Keratinocyte (primary cell): ENCODE data around the gene CXCL10.

ENCODE experiments used
- EZH2 ChIP-seq: IDR thresholded peaks from one replicate; pipeline ENCODE4 v1.6.1; 2012; ENCODE audit warnings: inconsistent platforms, mild to moderate bottlenecking, low read length, moderate library complexity
- TF ChIP-seq, protein P1 (sequence below), 3 experiments: IDR thresholded peaks in 1 of 3; conservative IDR thresholded peaks in 1 of 3; optimal IDR thresholded peaks in 1 of 3; 2 replicates in 2 of 3; 3 replicates in 1 of 3; pipeline versions ENCODE3 to v1.5.1; 2011; ENCODE audit warnings: low read length in 3 of 3, mild to moderate bottlenecking in 3 of 3, moderate library complexity in 2 of 3, control low read depth in 1 of 3, inconsistent platforms in 1 of 3; ENCODE audit not compliant: insufficient read depth in 2 of 3; ENCODE audit errors: extremely low read depth in 1 of 3

DNA sequence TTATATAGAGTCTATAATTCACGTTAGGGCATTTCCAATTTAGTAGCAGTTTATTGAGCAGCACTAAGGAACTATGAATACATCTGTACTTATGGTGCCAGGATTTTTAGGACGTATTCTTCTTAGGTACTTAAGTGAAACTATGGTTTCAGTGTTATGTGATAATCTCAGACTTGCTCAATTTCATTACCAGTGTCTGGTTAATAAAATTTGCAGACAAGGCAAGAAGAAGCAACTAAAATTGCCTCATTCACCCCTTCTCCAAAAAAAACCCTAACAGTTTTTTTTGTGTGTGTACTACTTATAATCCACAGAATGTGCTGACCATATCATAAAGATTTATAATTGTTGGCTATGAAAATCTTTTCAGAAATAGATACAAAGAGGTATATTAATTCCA is 6.0 kb upstream of the CXCL10 start:
- TF ChIP-seq, protein P1, sequence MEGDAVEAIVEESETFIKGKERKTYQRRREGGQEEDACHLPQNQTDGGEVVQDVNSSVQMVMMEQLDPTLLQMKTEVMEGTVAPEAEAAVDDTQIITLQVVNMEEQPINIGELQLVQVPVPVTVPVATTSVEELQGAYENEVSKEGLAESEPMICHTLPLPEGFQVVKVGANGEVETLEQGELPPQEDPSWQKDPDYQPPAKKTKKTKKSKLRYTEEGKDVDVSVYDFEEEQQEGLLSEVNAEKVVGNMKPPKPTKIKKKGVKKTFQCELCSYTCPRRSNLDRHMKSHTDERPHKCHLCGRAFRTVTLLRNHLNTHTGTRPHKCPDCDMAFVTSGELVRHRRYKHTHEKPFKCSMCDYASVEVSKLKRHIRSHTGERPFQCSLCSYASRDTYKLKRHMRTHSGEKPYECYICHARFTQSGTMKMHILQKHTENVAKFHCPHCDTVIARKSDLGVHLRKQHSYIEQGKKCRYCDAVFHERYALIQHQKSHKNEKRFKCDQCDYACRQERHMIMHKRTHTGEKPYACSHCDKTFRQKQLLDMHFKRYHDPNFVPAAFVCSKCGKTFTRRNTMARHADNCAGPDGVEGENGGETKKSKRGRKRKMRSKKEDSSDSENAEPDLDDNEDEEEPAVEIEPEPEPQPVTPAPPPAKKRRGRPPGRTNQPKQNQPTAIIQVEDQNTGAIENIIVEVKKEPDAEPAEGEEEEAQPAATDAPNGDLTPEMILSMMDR (optimal IDR thresholded peaks at IDR 0.05 in 1 of 3, IDR thresholded peaks at IDR 0.05 in 1 of 3, conservative IDR thresholded peaks at IDR 0.05 in 1 of 3; ENCODE audit: extremely low read depth in 1 of 3, insufficient read depth in 2 of 3, low read length in 3 of 3), result no peak
- TF ChIP-seq EZH2, result no peak
